Neural crest cell (in vitro differentiated cells): ENCODE data around the gene GLIS1. TPM values are rescaled to one million over a fixed set of nuclear protein-coding genes. Genes with fewer than 3 reads are reported as not detected.

Experiments used
- DNase-seq: peaks from one replicate; pipeline ENCODE4 v3.0.0; 2021; ENCODE audit warnings: low read depth, mixed read lengths, low spot score
- H3K27ac Mint-ChIP-seq: one replicate; pipeline ENCODE4 v1.8.0; 2021; ENCODE audit warnings: mild to moderate bottlenecking, mixed read lengths; ENCODE audit not compliant: unreplicated experiment
- H3K27me3 Mint-ChIP-seq: 2 replicates; pipeline ENCODE4 v1.8.0; 2021; ENCODE audit warnings: low read depth, mild to moderate bottlenecking, mixed read lengths
- H3K36me3 Mint-ChIP-seq: 2 replicates; pipeline ENCODE4 v1.8.0; 2021; ENCODE audit warnings: low read depth, mild to moderate bottlenecking, mixed read lengths
- H3K4me1 Mint-ChIP-seq: 2 replicates; pipeline ENCODE4 v1.8.0; 2021; ENCODE audit warnings: mixed read lengths
- H3K4me3 Mint-ChIP-seq: one replicate; pipeline ENCODE4 v1.8.0; 2021; ENCODE audit warnings: mild to moderate bottlenecking, mixed read lengths
- H3K9me3 Mint-ChIP-seq: 2 replicates; pipeline ENCODE4 v1.8.0; 2021; ENCODE audit warnings: mixed read lengths
- total RNA-seq: library from RNA; stranded (reverse); gene quantifications from 2 replicates; pipeline ENCODE4 v1.2.1, GENCODE V29; 2021
- TF ChIP-seq, protein P1 (sequence below): fragments of 200-600 bp; sonication (generic); conservative IDR thresholded peaks from 2 replicates; pipeline ENCODE4 v1.5.0; 2021; ENCODE audit warnings: antibody characterized with exemption, mild to moderate bottlenecking

Gene GLIS1
- total RNA-seq, 1 donor from 2014 or later = not detected

DNA sequence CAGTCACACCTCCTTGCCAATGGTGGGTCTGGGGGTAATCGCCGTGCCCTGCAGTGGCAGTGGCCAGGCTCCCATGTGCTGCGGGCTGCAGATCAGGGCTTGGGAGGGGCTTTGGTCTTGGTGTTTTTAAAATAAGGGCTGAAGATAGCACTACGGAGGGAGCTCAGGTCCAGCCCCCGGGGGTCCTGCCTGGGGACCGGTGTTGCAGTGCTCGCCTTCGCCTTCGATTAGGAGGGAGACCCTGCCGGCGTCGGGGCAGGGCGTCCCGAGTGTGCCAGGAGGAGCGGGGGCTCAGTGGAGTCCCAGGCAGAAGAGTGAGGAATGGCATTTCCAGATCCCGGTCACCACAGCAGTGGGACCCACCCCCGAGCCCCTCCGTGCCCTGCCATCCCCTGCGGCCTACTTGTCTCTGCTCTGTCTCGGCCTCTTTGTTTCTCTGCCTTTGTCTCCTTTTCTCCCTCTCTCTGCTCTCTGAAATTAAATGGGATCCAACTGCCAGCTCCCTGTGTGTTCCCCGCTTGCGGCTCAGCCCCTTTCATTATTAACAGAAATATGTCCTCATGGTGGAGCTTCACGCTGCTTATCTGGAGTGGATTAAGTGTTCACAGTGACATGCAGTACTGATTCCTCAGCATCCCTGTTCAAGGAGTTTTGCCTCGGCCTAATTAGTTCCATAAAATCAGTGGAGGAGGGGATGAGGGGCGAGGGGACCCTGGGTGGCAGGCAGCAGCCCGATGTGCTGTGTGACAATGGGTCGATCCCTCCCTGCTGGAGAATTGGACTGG, 235.3 kb downstream of the GLIS1 start:
- no peak for DNase-seq
- Mint-ChIP-seq H3K4me1 (peaks cover 9% of the 10 kb centered on the region), H3K9me3 (no peaks in the 10 kb centered on the region), H3K4me3 (no peak overlapping the region), H3K27me3 (peaks cover 2% of the 10 kb centered on the region), H3K27ac (peak overlapping the region; percentile 35), H3K36me3 (no peaks in the 10 kb centered on the region)
- TF ChIP-seq, protein P1, sequence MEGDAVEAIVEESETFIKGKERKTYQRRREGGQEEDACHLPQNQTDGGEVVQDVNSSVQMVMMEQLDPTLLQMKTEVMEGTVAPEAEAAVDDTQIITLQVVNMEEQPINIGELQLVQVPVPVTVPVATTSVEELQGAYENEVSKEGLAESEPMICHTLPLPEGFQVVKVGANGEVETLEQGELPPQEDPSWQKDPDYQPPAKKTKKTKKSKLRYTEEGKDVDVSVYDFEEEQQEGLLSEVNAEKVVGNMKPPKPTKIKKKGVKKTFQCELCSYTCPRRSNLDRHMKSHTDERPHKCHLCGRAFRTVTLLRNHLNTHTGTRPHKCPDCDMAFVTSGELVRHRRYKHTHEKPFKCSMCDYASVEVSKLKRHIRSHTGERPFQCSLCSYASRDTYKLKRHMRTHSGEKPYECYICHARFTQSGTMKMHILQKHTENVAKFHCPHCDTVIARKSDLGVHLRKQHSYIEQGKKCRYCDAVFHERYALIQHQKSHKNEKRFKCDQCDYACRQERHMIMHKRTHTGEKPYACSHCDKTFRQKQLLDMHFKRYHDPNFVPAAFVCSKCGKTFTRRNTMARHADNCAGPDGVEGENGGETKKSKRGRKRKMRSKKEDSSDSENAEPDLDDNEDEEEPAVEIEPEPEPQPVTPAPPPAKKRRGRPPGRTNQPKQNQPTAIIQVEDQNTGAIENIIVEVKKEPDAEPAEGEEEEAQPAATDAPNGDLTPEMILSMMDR = no peak

GRCh38 chr1:53502641-53503432, 236.1 kb downstream of the GLIS1 start:
- no peaks in the 10 kb centered on the region for H3K36me3 Mint-ChIP-seq
- DNase-seq = no peak
- no peak overlapping the region for H3K27ac Mint-ChIP-seq
- H3K9me3 Mint-ChIP-seq = no peaks in the 10 kb centered on the region
- H3K4me3 Mint-ChIP-seq = no peak overlapping the region
- H3K27me3 Mint-ChIP-seq = peaks cover 2% of the 10 kb centered on the region
- TF ChIP-seq, protein P1 = no peak
- H3K4me1 Mint-ChIP-seq = peaks cover 9% of the 10 kb centered on the region

GRCh38 chr1:53501065-53502005, 237.6 kb downstream of the GLIS1 start:
- TF ChIP-seq, protein P1 = no peak
- Mint-ChIP-seq H3K27ac (no peak overlapping the region), H3K4me1 (peaks cover 9% of the 10 kb centered on the region), H3K27me3 (peaks cover 2% of the 10 kb centered on the region), H3K9me3 (no peaks in the 10 kb centered on the region), H3K36me3 (no peaks in the 10 kb centered on the region), H3K4me3 (no peak overlapping the region)
- DNase-seq = no peak

DNA sequence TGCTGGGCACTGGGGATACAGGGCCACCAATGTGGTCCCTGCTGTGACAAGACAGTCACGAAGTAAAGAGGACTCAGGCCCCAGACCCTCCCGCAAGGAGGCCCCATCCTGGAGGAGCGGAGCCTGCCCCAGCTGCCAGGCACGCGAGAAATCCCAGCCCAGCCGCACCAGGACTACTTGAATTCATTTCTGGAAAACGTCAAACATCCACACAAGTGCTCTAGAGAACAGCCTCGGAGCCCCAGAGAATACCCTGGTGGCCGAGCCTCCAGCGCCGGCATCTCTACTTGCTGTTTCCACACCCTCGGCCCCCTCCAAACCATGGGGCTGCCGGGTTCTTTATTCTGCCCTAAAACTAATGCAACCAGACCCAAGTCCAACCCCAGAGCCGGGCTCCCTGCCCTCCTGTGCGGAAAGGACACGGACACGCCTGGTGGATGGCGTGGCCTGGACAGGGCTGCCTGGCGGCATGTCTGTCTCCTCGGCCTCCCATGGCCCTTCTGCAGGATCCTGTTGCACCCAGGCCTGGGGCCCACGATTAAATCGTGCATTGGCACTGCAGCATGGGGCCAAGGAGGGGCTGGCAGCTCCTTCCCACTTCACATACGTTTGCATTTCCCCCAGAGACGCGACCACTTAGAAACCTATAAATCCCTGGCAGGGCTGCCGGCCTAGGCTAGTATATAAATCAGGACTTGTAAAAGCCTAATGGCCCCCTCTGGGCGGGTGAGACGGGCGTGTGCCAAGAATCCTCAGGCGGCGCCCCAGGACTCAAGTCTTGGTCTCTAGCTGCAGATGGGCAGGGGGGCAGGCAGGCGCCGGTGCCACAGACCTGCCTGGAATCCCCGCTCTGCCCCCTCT, 238.5 kb downstream of the GLIS1 start:
- TF ChIP-seq, protein P1 = no peak
- Mint-ChIP-seq H3K4me3 (no peak overlapping the region), H3K27me3 (peaks cover 2% of the 10 kb centered on the region), H3K9me3 (no peaks in the 10 kb centered on the region), H3K36me3 (no peaks in the 10 kb centered on the region), H3K27ac (no peak overlapping the region), H3K4me1 (peaks cover 9% of the 10 kb centered on the region)
- no peak for DNase-seq
